HepG2 (cell line): Measurements from ENCODE around the gene CXADR.

ENCODE experiments used
- CHD2 ChIP-seq: IDR thresholded peaks from 2 replicates; pipeline ENCODE4 v1.6.1; 2011; ENCODE audit warnings: low read depth, low read length, improper control_type of control experiment
- FOXJ3 ChIP-seq: sonication (generic); formaldehyde crosslinking; IDR thresholded peaks from 2 replicates; pipeline ENCODE4 v1.4.0; 2020; ENCODE audit warnings: missing genetic modification reagents, mild to moderate bottlenecking, borderline replicate concordance
- FOXK2 ChIP-seq: fragments of 450-650 bp; IDR thresholded peaks from 2 replicates; pipeline ENCODE4 v1.6.1; 2016
- HOXA7 ChIP-seq: sonication (generic); formaldehyde crosslinking; IDR thresholded peaks from 2 replicates; pipeline ENCODE4 v1.8.1; 2022; ENCODE audit warnings: mild to moderate bottlenecking, missing genetic modification reagents, moderate library complexity
- JUND ChIP-seq: sonication (generic); formaldehyde crosslinking; IDR thresholded peaks from 2 replicates; pipeline ENCODE4 v1.8.0; 2022; ENCODE audit warnings: mild to moderate bottlenecking, missing genetic modification reagents
- RFX1 ChIP-seq: fragments of 450-650 bp; IDR thresholded peaks from 2 replicates; pipeline ENCODE4 v1.6.1; 2017
- ZNF136 ChIP-seq: sonication (generic); formaldehyde crosslinking; IDR thresholded peaks from 2 replicates; pipeline ENCODE4 v1.8.1; 2022; ENCODE audit warnings: low read depth, mild to moderate bottlenecking, moderate library complexity, missing genetic modification reagents
- TF ChIP-seq, protein P1 (sequence below): sonication (generic); formaldehyde crosslinking; IDR thresholded peaks from 2 replicates; pipeline ENCODE4 v1.4.0; 2020; ENCODE audit warnings: low read depth, mild to moderate bottlenecking, missing genetic modification reagents
- TF ChIP-seq, protein P2 (sequence below): sonication (generic); formaldehyde crosslinking; IDR thresholded peaks from 2 replicates; pipeline ENCODE4 v1.5.1; 2020; ENCODE audit warnings: mild to moderate bottlenecking, missing genetic modification reagents, moderate library complexity
- TF ChIP-seq, protein P3 (sequence below): sonication (generic); formaldehyde crosslinking; IDR thresholded peaks from 2 replicates; pipeline ENCODE4 v1.4.0; 2020; ENCODE audit warnings: low read depth, missing genetic modification reagents

DNA sequence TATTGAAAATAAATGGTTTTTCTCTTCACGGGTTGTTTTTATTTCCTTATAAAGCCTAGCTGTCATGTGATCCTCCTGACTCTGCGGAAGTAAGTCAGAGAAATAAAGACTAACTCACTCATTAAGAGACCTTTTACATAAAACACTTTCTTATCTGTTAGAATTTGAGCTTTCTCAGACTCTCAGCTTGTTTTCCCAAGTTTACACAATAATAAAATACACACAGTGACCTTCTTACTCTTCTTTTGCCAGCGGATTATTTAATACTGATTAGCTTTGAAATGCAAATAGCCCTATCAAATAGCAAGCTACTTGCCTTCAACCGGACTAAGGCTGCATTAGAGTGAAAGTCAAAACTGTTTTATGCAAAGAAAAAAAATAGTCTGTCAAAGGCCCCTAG, 45.5 kb upstream of the CXADR start:
- no peak for TF ChIP-seq FOXJ3
- no peak for TF ChIP-seq JUND (CRISPR knock-in tag)
- TF ChIP-seq FOXK2, result no peak
- no peak for TF ChIP-seq HOXA7 (CRISPR knock-in tag)
- no peak for TF ChIP-seq RFX1
- no peak for TF ChIP-seq ZNF136
- TF ChIP-seq, protein P1, sequence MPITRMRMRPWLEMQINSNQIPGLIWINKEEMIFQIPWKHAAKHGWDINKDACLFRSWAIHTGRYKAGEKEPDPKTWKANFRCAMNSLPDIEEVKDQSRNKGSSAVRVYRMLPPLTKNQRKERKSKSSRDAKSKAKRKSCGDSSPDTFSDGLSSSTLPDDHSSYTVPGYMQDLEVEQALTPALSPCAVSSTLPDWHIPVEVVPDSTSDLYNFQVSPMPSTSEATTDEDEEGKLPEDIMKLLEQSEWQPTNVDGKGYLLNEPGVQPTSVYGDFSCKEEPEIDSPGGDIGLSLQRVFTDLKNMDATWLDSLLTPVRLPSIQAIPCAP (CRISPR knock-in tag), result no peak
- TF ChIP-seq, protein P2, sequence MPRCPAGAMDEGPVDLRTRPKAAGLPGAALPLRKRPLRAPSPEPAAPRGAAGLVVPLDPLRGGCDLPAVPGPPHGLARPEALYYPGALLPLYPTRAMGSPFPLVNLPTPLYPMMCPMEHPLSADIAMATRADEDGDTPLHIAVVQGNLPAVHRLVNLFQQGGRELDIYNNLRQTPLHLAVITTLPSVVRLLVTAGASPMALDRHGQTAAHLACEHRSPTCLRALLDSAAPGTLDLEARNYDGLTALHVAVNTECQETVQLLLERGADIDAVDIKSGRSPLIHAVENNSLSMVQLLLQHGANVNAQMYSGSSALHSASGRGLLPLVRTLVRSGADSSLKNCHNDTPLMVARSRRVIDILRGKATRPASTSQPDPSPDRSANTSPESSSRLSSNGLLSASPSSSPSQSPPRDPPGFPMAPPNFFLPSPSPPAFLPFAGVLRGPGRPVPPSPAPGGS (CRISPR knock-in tag), result no peak
- TF ChIP-seq, protein P3, sequence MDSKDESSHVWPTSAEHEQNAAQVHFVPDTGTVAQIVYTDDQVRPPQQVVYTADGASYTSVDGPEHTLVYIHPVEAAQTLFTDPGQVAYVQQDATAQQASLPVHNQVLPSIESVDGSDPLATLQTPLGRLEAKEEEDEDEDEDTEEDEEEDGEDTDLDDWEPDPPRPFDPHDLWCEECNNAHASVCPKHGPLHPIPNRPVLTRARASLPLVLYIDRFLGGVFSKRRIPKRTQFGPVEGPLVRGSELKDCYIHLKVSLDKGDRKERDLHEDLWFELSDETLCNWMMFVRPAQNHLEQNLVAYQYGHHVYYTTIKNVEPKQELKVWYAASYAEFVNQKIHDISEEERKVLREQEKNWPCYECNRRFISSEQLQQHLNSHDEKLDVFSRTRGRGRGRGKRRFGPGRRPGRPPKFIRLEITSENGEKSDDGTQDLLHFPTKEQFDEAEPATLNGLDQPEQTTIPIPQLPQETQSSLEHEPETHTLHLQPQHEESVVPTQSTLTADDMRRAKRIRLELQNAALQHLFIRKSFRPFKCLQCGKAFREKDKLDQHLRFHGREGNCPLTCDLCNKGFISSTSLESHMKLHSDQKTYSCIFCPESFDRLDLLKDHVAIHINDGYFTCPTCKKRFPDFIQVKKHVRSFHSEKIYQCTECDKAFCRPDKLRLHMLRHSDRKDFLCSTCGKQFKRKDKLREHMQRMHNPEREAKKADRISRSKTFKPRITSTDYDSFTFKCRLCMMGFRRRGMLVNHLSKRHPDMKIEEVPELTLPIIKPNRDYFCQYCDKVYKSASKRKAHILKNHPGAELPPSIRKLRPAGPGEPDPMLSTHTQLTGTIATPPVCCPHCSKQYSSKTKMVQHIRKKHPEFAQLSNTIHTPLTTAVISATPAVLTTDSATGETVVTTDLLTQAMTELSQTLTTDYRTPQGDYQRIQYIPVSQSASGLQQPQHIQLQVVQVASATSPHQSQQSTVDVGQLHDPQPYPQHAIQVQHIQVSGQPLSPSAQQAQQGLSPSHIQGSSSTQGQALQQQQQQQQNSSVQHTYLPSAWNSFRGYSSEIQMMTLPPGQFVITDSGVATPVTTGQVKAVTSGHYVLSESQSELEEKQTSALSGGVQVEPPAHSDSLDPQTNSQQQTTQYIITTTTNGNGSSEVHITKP (CRISPR knock-in tag), result no peak
- TF ChIP-seq CHD2, result no peak
